Measurements from ENCODE around the gene RNF207.

GRCh38 chr1:6261615-6261995 lies 55.7 kb downstream of the RNF207 start:
- TF ChIP-seq GATA2 (IDR thresholded peaks at IDR 0.05; ENCODE audit: low read depth, low read length) (no peak), GATA3 (IDR thresholded peaks at IDR 0.05; ENCODE audit: low read depth, low read length) (no peak)
